GM21619 (cell line): ENCODE measurements around the gene SLC44A5.
"Not testable (repeated sequence)": the region's sequence is repeated elsewhere in the genome, so short reads cannot be mapped to it uniquely, and the experiment has no call there.

Experiments
- ATAC-seq: cut with Tn5 transposase; IDR thresholded peaks from one replicate; pipeline ENCODE4 v1.9.1; 2021; ENCODE audit not compliant: unreplicated experiment

Gene SLC44A5

DNA sequence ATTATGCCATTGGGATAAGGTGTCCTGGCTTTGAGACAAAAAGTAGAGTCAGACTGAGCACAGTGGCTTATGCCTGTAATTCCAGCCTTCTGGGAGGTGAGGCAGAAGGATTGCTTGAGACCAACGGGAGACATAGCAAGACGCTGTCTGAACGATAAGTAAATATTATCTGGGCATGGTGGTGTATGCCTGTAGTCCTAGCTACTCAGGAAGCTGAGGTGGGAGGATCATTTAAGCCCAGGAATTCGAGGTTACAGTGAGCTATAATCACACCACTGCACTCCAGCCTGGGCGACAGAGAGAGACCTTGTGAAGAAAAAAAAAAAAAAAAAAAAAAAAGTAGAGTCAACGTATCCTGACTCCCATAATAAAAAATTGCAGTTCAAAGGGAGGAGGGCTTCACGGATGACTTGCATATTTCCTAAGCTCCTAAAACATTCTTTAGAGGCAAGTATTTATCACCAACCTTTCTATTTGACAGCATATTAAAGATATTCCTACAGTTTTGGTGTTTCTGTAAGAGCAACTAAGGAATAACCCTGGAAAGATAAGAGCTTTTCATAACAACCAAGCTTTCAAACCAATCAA is 141.2 kb downstream of the SLC44A5 start:
- ATAC-seq, result no peak

DNA sequence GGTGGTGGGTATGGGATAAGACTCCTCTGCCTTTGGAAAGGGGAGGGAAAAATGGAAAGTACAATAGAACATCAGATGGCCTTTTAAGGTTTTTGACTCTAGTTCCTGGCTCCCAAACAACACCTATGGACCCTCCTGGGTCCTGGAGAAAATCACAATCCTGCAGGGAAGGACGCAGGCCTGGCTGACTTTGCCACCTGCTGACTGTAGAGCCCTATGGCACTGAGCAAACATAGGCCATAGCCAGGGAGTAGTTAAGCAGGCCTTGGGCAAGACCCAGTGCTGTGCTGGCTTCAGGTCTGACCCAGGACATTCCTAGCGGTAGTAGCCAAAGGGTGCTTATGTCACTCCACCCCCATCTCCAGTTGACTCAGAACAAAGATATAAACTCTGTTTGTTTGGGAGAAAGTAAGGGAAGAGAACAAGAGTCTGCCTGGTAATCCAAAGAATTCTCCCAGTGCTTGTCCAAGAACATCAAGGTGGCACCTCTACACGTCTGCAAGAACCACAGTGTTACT is 149.0 kb downstream of the SLC44A5 start:
- ATAC-seq, result no peak

DNA sequence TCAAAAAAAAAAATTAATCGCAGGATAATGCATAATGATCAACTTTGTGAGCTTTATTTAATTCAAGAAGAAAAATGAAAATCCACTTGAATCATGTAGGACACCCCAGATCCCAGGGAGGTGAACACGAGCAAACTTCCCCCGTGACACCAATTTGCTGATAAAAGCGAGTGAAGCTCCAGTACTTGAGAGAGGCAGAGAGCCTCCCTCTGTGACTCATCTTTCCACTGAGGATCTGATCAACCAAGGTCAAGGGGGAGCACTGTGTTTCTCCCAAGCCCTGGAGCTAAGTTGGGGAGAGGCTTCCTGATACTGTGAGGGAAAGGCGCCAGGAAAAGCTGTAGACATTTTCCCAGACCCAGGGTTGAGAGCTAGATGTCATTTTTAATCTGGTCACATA is 160.9 kb downstream of the SLC44A5 start:
- ATAC-seq, result no peak

DNA sequence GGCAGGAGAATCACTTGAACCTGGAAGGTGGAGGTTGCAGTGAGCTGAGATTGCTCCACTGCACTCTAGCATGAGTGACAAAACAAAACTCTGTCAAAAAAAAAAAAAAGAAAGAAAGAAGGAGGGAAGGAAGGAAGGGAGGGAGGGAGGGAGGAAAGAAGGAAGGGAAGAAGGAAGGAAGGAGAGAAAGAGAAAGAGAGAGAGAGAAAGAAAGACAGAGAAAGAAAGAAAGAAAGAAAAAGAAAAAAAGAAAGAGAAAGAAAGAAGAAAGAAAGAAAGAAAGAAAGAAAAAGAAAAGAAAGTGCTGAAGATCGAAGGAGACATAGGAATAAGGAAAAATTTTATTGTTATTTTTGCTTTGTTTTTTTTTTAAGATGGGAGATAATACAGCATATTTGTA is 166.7 kb downstream of the SLC44A5 start:
- ATAC-seq, result no peak

DNA sequence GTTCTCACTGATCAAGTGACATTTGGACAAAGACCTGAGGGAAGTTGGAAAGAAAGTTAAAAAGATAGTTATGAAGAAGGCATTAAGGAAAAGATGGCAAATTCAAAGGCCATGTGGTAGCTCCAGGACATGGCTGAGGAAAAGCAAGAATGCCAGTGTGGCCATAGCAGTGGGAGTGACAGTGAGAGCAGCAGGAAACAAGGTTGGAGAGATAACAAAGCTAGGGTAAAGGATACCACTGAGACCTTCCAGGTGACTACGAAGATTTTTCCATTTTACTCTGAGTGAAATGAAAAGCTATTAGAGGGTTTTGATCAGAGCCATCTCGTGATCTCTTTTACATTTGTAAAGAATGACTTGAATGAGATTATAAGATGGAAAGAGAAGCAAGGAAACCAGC is 170.6 kb downstream of the SLC44A5 start:
- no peak for ATAC-seq

DNA sequence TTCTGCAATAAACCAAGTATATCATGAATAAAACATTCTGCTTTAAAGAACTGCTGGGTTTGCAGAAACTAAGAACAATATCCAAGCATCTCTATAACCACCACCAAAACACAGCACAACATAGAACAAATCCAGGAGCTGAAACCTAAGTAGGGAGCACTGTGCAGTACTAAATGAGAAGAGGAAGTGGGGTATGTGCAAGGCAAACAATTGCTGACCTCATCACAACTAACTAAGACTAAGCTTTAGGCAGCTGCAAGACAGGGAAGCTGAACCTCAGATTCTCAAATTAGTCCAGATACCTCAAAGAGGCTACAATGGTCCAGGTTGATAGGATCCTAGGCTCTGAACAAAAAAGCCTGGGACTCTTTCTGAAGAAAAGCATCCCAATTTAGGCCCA is 172.6 kb downstream of the SLC44A5 start:
- ATAC-seq, result no peak

DNA sequence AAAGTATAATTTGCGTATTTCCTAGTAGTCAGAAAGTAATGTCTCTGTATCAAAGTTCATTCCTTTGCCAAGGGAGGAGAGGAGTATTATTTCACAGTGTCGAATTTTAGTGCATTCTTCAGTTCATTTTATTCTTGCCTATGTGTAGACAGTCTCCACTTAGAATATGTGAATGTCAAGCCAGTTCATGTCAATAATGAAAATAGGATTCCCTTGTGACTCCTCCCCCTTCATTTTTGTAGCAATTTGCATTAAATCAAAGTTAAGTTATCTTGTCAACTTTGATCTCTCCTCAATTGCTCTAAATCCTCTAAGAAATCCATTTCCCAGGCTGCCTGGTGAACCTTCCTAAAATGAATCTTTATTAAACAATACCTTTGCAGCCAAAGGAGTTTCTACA is 179.1 kb downstream of the SLC44A5 start:
- no peak for ATAC-seq

DNA sequence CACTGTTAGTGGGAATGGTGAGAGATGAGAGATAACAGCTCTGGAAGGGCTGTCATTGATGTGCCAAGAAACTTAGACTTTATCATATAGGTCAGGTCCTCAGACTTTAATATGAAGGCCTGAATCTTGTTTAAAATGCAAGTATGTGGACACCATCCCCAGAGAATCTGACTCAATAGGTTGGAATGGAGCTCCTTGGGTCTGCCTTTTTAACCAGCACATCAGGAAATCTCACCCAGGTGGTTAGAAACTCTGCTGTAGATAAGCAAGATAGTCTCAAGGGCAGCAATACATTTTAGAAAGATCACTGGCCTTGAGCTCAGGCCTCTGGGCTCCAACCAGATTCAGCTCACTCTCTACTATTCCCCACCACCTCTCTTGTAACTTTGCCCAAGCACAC is 180.4 kb downstream of the SLC44A5 start:
- ATAC-seq, result no peak

DNA sequence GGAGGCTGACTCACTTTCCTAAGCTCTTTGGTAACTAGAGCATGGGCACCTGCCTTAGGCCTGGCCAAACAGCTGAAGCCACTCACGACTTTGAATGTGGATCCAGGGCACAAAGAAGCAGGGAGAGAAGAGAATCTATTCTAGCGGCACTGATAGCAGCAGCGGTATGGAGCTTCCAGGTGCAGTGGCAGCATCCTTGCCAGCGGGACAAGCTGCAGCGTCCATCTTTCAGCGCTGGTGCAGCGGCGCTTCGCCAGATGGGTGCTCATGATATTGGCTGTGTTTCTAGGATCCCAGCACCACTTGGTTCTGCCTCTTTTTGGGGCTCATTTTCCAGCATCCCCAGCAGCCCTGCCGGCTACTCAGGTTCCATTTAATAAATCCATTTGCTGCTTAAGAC is 184.2 kb downstream of the SLC44A5 start:
- no peak for ATAC-seq

DNA sequence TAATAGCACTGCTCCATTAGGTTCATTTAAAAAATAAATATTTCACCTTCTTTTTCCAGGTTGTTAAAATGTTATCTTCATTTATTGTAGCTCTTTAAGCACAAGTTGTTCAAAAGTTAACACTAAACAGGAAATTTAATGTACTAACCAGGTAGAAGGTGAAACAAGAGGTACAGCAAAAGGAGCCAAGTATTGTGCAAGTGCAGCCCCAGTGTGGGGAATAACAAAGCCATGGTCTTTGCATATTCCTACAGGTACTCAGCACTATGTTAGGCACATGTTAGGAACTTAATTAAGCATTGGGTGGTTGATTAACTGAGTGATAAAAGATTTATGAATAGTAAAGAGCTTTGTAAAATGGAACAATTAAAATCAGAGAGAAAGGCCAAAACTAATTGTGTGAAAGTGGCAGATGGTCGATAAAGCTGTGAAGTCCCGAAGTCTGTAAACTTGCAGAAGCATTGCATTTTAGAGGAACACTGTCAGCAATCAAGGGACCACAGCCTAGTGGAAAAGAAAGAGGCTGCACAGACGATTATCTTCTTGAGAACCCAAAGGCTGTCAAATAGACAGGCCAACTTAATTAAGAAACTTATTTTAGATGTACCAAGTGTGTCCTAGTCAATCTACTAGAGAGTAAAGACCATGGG is 185.8 kb downstream of the SLC44A5 start:
- ATAC-seq, result no peak

DNA sequence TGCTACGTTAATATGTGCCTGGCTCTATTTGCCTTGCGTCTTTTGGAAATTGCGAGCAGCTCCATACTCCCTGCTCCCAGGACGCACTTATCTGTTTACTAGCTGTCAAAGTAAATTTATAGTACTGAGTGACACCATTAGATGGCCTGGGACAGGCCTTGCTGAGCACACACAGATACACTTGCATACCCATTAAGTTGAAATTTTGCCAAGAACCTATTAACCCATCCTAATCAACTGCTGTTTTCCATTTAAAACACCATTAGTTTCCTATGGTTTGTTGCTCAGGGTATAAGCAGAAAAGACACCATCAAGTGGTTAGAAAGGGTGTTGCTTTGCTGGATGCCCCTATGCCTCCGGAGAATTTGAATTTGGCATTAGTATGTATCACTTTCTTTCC is 187.3 kb downstream of the SLC44A5 start:
- no peak for ATAC-seq

DNA sequence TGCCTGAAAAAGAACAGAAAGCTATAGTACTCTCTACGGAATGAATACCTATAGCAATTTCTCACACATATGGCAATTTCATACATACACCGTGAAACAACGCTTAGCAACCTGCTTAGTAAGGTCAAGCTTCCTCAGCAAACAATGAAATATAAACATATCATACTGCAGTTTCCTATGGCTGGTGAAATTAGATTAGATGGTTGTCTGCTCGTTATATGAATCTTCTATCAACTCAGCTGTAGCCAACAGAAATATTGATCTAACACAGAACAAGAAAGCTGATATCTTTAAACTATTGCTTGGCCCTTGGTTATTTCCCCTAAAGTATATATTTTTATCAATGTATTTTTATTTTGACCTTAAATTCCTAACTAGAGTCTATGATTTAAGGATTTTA is 187.8 kb downstream of the SLC44A5 start:
- no peak for ATAC-seq

DNA sequence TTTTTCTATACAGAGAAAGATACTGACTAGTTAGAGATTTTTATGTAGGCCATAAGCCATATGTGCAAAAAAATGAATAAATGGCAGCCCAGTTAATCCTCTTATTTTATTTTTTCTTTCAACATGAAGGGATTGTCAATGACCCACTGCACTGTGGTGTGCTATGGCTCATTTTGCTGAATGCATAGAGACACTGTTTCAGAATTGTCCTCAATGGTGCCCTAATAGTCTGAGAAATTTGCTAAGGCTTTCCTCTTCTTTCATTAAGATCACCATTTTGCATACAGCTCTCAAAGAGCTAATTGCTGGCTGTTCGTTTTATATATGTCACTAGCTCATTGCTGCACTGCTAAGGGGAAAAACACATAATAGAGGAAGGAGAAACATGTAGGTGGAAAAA is 189.5 kb downstream of the SLC44A5 start:
- no peak for ATAC-seq

DNA sequence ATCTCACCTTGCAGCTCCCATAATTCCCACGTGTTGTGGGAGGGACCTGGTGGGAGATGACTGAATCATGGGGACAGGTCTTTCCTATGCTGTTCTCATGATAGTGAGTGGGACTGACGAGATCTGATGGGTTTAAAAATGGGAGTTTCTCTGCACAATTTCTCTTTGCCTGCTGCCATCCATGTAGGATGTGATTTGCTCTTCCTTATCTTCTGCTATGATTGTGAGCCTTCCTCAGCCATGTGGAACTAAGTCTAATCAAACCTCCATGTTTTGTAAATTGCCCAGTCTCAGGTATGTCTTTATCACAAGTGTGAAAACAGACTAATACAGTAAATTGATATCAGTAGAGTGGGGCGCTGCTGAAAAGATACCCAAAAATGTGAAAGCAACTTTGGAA is 195.7 kb downstream of the SLC44A5 start:
- no peak for ATAC-seq

DNA sequence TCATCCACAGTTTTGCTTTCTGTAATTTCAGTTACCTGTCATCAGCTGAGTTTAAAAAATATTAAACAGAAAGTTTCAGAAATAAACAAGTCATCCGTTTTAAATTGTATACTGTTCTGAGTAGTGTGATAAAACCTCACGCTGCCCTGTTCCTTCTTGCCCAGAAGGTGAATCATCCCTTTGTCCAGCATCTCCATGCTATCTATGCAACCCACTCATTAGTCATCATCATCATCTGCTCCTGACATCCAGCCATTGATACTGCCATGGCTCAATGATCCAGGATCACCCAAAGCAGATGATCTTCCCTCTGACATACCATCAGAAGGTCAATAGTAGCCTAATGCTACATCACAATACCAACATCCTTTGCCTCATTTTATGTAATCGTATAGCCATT is 198.3 kb downstream of the SLC44A5 start:
- ATAC-seq, result no peak

DNA sequence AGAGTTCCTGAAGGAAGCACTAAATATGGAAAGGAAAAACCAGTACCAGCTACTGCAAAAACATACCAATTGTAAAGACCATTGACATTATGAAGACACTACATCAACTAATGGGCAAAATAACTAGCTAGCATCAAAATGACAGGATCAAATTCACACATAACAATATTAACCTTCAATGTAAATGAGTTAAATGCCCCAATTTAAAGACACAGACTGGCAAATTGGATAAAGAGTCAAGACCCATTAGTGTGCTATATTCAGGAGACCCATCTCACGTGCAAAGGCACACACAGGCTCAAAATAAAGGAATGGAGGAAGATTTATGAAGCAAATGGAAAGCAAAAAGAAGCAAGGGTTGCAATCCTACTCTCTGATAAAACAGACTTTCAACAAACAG is 206.2 kb downstream of the SLC44A5 start:
- ATAC-seq, result not testable (repeated sequence)

DNA sequence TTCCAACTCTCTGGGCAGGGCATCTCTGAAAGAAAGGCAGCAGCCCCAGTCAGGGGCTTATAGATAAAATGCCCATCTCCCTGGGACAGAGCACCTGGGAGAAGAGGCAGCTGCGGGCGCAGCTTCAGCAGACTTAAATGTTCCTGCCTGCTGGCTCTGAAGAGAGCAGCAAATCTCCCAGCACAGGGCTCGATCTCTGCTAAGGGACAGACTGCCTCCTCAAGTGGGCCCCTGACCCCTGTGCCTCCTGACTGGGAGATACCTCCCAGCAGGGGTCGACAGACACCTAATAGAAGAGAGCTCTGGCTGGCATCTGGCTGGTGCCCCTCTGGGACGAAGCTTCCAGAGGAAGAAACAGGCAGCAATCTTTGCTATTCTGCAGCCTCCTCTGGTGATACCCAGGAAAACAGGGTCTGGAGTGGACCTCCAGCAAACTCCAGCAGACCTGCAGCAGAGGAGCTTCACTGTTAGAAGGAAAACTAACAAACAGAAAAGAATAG is 207.7 kb downstream of the SLC44A5 start:
- not testable (repeated sequence) for ATAC-seq

DNA sequence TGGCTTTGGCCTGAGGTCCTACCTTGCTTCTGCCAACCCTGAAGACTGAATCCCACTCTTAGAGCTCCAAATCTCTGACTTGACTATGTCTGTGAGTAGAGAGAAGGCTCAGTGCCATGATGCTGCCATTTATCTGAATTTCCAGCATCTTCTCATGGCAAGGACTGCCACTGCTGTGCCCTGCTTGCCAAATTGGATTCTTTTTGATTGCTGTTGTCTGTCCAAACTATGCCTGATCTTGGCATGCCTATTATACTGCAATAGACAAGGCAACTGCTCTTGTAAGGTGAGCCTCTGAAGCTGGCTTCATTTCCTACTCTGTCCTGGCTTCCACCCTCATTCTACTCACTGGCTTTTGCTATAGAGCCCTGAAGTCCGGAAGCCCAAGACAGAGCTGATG is 210.2 kb downstream of the SLC44A5 start:
- no peak for ATAC-seq

DNA sequence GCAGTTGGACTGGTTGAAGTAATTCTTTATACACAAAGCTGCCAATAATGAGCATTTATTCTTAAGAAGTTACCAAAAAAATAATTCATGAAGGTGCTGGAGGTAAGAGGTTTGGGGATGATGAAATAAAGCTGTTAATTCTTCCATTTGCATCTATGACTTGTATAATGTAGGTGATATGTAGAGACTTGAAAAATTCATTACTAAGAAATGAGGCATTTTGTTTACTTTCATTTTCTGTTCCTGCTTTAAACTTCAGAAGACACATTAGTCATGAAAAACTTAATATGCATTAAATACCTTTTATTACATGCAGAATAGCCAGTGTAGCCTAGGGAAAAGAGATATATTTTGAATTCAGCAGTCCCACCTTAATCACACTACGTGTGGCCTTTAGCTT is 214.2 kb downstream of the SLC44A5 start:
- no peak for ATAC-seq

DNA sequence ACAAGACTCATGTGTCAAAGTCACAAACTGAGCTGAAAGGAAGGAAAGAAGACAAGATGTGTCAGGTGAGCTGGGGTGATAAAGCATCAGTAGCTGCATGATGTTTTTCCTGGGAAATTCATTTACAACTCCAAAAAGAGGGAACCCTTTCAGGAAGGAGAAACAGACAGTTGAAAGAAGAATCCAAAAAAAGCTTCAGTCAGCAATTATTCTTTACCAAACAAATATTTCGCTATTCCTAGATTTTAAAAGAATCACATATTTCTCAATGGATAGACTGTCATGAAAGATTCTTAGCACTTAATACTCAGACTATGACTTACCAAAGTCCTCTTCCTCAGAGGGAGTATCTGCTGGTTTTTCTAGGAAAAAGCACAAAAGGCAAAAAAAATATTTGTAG is 214.7 kb downstream of the SLC44A5 start:
- ATAC-seq, result no peak

DNA sequence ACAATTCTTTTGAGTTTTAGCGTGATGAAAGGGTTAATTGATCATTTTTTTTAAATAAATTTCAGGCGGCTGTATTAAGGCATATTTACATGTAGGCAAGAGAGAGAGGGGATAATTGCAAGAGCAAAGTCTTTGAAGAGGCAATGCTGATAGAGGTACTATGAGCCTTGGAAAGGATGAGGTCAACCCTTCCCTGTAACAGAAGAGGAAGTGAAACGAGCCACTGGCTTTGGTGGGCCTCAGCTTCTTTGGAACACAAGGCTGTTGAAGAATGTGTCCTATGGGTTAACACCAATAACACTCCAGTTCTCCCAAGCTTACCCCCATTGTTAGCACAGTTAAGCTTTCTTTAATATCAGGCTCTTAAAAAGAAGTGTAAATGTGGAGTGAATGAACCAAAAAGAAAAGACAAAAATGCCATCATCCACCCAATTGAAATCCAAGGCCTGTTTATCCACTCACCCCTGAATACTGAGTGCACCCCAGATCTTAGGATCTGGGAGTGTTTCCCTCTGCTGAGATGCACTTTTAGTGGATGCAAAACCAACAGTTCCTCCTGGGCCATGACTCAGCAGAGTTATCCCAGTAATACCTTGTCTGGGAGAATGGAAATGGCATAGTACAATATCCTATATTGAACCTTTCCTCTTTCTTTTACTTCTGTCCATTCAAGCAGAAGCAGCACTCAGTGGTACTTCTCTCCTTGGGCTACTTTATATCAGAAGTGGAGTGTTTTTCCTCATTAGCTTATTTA is 216.4 kb downstream of the SLC44A5 start:
- ATAC-seq, result peak; percentile 43

DNA sequence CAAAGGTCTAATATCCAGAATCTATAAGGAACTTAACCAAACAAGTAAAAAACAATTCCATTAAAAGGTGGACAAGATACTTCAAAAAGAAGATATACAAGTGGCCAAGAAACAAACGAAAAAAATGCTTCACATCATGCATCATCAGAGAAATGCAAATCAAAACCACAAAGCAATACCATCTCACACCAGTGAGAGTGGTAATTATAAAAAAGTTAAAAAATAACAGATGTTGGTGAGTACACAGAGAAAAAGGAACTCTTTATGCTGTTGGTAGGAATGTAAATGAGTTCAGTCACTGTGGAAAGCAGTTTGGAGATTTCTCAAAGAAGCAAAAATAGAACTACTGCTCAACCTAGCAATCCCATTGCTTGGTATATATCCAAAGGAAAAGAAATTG is 218.6 kb downstream of the SLC44A5 start:
- peak; percentile 95 for ATAC-seq
